CD4-positive, alpha-beta T cell treated with Interleukin-21 for 1 hour (primary cell): ENCODE data around the gene PSMC6.

Experiments used
- DNase-seq: peaks from one replicate; pipeline ENCODE4 v3.0.0-alpha.2; 2020

Gene PSMC6

DNA sequence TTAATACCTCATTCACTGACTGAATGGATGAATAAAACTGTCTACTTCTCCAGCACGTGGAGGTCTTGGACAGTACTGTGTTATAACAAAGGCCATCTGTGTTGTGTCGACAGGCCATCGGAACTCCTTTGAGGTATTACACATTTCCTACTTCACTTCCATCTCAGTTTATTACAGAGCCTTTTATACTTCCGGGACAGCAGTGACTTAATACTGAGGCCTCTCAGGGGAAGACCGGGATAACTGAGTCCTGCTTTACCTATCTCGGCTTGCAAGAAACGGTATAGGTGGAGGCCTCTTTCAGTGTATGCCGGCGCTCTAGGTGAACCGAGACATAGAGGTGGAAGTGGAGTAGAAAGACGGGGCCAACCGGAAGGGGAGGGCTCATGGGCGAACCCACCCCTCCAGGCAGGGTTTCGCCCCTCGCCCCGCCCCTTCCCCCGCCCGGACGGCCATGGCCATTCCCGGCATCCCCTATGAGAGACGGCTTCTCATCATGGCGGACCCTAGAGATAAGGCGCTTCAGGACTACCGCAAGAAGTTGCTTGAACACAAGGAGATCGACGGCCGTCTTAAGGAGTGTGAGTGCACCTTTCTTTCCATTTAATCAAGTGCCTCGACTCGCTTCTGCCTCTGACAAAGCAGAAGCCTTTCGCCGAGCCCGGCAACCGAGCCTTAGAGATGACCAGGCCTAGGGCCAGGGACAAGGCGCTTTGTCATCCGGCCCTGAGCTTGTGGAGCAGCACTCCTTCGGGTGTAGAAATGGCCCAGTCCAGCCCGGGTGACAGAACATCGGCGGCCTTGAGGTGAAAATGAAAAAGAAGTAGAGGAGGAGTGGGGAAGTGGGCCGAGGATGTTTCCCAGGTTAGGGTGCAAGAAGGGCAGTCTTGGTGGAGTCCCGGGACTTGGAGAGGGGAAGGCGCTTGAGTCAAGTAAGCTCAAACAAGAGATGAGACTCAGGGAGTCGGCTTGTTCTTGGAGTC is at the start of gene PSMC6:
Gene PSMC6 (plus strand): TSS at position 477 of the 983 bp plus-strand sequence. CDS start 20 bp downstream, at position 497.
- DNase-seq: peak; percentile 94

DNA sequence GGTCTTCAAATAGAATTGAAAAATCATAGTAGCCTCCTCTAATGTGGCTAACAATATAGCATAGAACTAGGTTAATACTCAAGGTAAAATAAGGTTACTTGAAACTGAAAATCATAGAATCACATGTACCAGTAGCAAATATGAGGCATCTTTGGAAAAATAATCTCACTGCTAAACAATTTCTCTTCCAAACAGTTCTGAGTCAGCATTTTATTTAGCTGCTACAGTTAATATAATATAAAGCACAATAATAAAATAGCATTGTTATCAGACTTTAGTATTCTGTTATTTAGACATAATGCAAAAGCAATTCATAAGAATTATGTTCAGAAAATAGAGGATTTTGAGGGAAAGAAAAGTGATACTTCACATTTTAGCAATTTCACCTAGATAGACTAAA is 46.7 kb upstream of the PSMC6 start:
- DNase-seq: no peak

DNA sequence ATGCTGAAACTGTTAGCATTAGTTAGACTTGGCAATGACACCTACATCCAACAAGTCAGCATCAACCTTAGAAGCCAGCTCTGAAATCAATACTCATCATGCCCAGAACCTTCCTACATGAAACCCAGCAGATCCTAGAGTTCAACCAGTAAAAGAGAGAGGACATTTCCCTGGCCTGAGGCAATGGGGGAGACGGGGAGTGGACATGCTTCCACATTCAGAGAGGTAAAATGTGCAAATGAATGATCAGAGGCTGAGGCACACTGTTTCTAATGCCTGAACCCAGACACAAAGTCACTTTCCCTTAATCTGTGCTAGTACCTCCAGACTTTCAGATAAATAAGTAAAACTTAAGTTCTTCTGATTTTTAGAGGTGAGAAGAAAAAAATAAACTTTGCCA is 46.2 kb upstream of the PSMC6 start:
- DNase-seq: no peak

- DNase-seq: no peak
Measured at GRCh38 chr14:52661314-52661713, 45.7 kb upstream of the PSMC6 start.

DNA sequence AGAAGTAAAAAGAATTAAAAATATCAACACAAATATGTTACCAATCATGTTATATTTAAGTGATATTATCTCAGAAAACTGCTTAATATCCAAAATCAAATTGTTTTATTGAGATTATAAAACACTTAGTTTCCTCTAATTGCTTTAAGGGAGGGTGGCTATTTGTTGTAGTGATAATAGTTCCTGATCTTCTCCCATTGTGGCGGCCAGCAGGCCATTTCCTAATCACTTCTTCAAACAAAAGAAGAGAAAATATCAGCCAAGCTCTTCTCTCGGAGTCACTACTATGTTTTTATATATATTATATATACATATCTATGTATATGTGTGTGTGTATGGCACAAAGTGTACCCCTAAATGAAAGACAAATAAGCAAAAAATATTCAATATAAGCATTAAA is 43.1 kb upstream of the PSMC6 start:
- no peak for DNase-seq

DNA sequence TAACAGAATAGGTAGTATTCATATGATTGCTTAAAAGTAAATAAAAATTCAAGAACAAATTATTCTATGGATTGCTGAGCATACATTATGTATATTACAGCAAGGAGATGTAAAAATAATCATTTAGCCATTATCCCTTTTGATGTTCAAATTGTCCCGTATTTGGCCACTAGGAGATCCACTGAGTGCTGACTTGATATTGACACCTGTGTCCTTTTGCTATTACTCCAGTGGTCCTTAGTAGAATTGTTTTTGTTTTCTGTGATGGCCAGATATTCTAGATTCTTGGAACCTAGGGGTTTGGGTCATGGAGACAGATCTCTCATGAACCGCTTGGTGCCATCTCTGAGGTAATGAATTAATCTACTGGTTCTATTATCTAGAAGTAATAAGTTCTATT is 28.4 kb upstream of the PSMC6 start:
- DNase-seq: peak; percentile 52

DNA sequence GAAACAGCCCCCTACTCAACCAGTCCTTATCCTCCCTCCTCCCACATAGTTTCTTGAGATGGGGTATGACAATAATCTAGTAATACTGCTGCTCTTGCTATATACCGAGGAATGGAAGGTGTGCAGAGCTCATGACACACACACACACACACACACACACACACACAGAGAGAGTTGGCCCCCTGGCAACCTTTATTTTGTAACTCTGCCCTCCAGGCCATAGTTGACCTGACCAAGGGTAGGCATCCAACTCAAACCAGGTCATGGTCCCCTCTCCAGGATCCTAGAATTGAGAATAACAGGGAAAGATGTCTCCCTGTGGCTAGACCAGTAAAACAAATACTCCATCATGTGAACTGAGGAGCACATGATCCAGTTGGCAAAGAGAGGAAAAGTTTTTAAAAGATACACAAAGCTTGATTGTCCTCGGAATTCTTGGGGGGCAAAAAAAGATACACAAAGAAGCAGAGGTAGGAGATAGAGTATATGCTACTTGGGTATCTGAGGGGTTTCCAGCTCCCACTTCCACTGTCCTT is 22.9 kb upstream of the PSMC6 start:
- no peak for DNase-seq

GRCh38 chr14:52686176-52686575 is 20.8 kb upstream of the PSMC6 start:
- no peak for DNase-seq

DNA sequence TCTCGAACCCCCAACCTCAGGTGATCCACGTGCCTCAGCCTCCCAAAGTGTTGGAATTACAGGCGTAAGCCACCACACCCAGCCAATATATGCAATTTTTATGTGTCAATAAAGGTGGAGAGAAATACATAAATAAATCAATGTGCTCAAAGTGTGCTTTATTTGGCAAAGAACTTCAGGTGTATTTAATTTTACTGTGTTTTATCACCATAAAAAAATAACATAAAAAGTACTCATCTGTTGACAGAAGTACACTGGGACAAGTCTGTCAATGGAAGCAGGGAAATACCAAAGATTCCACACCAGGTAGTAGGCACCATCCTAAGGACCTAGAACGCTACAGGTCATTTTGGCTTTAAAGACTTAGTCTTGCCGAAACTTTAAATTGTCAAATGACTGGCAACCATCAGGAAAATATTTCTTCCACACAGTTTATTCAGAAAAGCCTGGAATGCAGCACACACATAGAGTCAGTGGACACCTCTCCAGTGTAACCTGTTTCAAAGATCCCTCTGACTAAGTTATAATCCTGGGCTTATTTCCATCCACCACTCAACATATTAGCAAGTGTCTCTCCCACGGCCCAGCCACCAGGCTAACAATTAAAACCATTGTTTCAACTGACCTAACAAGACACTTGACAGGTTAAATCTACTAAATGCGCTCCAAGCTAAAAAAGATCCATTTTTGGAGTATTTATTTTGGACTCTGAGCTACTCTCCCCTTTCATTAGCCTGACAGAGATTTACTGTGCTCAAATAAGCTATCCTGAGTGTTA is 15.8 kb upstream of the PSMC6 start:
- DNase-seq: no peak

DNA sequence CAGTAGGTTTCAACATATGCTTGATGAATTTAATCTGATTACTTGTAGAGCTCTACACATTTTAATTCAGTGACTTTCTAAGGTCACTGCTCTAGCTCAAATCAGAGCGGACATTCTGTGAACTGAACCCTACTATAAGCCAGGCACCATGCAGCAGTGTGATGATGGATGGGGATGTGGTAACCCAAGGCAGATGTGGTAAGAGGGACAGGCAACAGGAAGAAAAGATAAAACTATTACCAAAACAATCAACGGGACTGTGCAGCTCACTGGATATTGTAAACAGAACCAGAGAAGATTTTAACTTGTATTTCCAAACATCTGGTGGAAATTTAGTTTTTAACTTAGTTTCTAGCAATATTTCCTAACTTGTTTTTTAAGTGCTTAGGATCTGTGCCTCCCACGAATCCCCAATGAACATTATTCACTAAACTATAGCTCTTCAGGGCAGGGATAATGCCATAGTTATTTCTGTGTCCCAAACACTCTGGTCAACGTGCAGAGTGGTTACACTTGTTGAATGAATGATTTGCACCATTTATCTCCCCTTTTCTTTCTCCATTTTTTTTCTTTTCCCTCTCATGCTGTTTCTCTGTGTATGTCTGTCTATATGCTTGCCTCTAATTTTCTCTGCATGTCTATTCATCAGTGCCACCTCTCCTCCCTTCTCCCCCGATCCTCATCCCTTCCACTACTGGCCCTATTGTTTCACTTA is 14.6 kb upstream of the PSMC6 start:
- DNase-seq: peak; percentile 26

DNA sequence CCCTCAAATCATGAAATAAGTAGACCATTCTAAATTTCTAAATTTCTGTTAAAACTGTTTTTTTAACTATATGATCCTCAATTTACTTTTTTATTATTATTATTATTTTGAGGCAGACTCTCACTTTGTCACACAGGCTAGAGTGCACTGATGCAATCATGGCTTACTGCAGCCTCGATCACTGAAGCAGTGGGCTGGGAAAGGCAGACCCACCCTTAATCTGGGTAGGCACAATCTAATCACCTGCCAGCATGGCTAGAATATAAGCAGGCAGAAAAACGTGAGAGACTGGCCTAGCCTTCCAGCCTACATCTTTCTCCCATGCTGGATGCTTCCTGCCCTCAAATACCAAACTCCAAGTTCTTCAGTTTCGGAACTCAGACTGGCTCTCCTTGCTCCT is 14.0 kb upstream of the PSMC6 start:
- DNase-seq: no peak

DNA sequence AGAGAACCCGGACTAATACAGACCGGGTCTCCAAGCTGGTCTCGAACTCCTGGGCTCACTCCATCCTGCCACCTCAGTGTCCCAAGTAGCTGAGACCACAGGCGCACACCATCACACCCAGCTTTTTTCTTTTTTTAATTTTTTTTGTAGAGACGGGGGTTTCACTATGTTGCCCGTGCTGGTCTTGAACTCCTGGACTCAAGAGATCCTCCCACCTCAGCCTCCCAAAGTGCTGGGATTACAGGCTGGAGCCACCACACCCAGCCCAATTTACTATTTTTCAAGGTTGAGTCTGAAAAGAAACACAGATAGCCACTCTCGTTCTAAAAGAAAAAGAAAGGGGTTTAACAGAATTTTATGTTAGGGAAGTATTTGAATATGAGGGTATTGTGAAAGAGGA is 13.5 kb upstream of the PSMC6 start:
- no peak for DNase-seq

- peak; percentile 74 for DNase-seq
Measured at GRCh38 chr14:52694761-52695480, 12.1 kb upstream of the PSMC6 start.

- DNase-seq: peak; percentile 70
Measured at GRCh38 chr14:52695481-52696091, 11.4 kb upstream of the PSMC6 start, which contains the start of gene ERO1A. TSS of gene ERO1A (minus strand) at chr14:52695558. CDS start at chr14:52695481, 77 bp downstream.

DNA sequence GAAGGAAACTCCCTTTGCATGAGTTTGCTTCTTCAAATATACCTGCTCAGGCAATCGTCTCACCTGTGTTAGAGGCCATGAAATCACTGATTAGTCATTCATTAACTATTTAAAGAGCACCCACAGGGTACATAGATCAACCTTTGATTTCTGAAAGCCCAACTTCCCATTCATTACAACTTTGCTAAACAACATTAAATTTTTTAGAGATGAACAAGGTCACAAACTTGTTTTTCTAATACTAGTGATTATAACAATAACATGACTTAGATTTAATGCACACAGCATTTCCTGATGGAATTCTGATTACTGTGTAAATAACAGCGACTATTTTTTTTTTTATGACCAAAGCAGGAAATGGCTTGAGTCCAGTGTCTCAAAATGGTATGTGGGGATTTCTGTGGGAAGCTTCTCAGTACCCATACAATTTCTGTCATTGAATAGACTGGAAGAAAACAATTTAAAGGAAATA is 6.3 kb upstream of the PSMC6 start:
- DNase-seq: no peak

- no peak for DNase-seq
Measured at GRCh38 chr14:52701223-52701622, 5.8 kb upstream of the PSMC6 start.

GRCh38 chr14:52703225-52703624 is 3.8 kb upstream of the PSMC6 start:
- no peak for DNase-seq

DNA sequence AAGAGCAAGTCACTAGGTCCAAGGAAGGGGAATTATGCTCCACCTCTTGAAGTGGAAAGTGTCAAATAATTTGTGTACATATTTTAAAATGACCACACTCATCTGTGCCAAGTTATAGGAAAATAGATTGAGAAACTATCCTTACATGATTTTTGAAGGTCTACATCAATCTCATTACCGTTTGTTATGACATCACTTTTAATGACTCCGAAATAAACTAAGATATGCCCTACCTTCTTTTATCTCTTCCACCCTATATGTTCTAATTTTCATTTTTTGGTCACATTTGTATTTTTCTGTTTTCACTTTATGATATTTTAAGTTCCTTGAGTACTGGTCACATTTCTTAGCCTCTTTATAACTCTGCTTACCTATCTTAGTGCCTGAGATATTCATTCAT is 3.3 kb upstream of the PSMC6 start:
- no peak for DNase-seq

DNA sequence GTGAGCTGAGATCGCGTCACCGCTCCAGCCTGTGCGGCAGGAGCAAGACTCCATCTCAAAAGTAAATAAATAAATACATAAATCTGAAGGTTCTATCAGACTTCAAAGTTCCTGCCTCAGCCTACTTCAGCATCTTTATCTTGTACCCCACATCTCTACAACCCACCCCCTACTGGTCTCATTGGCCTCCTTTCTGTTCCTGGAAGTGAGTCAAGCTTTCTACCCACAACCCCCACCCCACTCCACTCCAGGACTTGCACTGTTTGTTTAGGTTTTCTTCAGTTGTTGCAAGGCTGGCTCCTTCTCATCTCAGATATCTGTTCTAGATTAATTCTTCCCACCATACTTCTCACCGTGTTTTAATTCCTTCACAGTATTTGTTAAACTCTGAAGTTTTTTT is 714 bp upstream of the PSMC6 start:
- peak; percentile 76 for DNase-seq

GRCh38 chr14:52711666-52712065 is 4.7 kb downstream of the PSMC6 start:
- DNase-seq: no peak

- DNase-seq: no peak
Measured at GRCh38 chr14:52716155-52716554, 9.2 kb downstream of the PSMC6 start.
